Spleen (tissue), 11 donors: ENCODE measurements around the gene TTC34. TPM values are rescaled to one million over a fixed set of nuclear protein-coding genes. Genes with fewer than 3 reads are reported as not detected.

Experiments
- DNase-seq: peaks from one replicate; pipeline ENCODE4 v3.0.0-alpha.2; 2020
- H3K27ac ChIP-seq, 8 donors: fragments of 200-600 bp; sonication (generic) in 7 of 8; 1 replicate in 4 of 8; 2 replicates in 4 of 8; pipeline versions ENCODE4 v1.5.0 to v1.8.0; 2016 to 2021; ENCODE audit warnings: inconsistent platforms in 4 of 8, mild to moderate bottlenecking in 4 of 8, moderate library complexity in 1 of 8
- H3K27me3 ChIP-seq, 7 donors: fragments of 200-600 bp; sonication (generic) in 6 of 7; replicated peaks in 1 of 7; 1 replicate in 4 of 7; 2 replicates in 3 of 7; pipeline versions ENCODE4 v1.5.0 to v1.8.0; 2016 to 2021; ENCODE audit warnings: inconsistent platforms in 3 of 7, mild to moderate bottlenecking in 1 of 7
- H3K36me3 ChIP-seq, 6 donors: fragments of 200-600 bp; sonication (generic) in 5 of 6; 1 replicate in 4 of 6; 2 replicates in 2 of 6; pipeline versions ENCODE4 v1.5.0 to v1.8.0; 2016 to 2021; ENCODE audit warnings: inconsistent platforms in 2 of 6
- H3K4me1 ChIP-seq, 6 donors: fragments of 200-600 bp; sonication (generic) in 5 of 6; 1 replicate in 3 of 6; 2 replicates in 3 of 6; pipeline versions ENCODE4 v1.5.0 to v1.8.0; 2016 to 2021; ENCODE audit warnings: inconsistent platforms in 3 of 6
- H3K4me3 ChIP-seq, 8 donors: fragments of 200-600 bp; sonication (generic) in 7 of 8; 1 replicate in 4 of 8; 2 replicates in 4 of 8; pipeline versions ENCODE4 v1.5.0 to v1.8.0; 2016 to 2021; ENCODE audit warnings: inconsistent platforms in 4 of 8, mild to moderate bottlenecking in 4 of 8, moderate library complexity in 2 of 8
- H3K9me3 ChIP-seq, 8 donors: fragments of 200-600 bp; sonication (generic) in 7 of 8; 1 replicate in 4 of 8; 2 replicates in 4 of 8; pipeline versions ENCODE4 v1.5.0 to v1.8.0; 2016 to 2021; ENCODE audit warnings: inconsistent platforms in 4 of 8
- CTCF ChIP-seq, 11 experiments: fragments of 200-600 bp in 7 of 11; fragments of 450-650 bp in 4 of 11; sonication (generic) in 4 of 11; IDR thresholded peaks in 8 of 11; conservative IDR thresholded peaks in 3 of 11; 1 replicate in 7 of 11; 2 replicates in 4 of 11; pipeline versions ENCODE4 v1.4.0 to v1.8.0; 2016 to 2021; ENCODE audit warnings: antibody characterized with exemption in 11 of 11, inconsistent platforms in 4 of 11, mild to moderate bottlenecking in 1 of 11
- POLR2A ChIP-seq, 3 donors: fragments of 450-650 bp; IDR thresholded peaks; one replicate each; pipeline ENCODE4 v1.5.1; 2017; ENCODE audit warnings: antibody characterized with exemption in 3 of 3, mild to moderate bottlenecking in 1 of 3
- POLR2AphosphoS5 ChIP-seq, 3 donors: sonication (generic); formaldehyde crosslinking; IDR thresholded peaks; one replicate each; pipeline ENCODE4 v1.5.1; 2017; ENCODE audit warnings: antibody characterized with exemption in 3 of 3
- WGBS, 5 donors: extraction: QIAGEN DNeasy Blood & Tissue Kit in 3 of 5; methylation state at CpG; one replicate each; pipeline versions ENCODE4 v1.1.5 to v1.1.7; 2013 to 2018; 5-methylcytosine and 5-hydroxymethylcytosine counted together
- intact Hi-C: fragments of 100-400 bp; cut with DNase I; formaldehyde crosslinking; loops from one replicate; pipeline ENCODE4 v1.15.0; 2023; ENCODE audit warnings: low total_unique reads
- polyA plus RNA-seq, 3 donors: library from polyadenylated mRNA; stranded (reverse); fragments of 200-250 nt; gene quantifications; one replicate each; pipeline ENCODE4 v1.2.1, GENCODE V29; 2013
- total RNA-seq, 7 donors: library from RNA; depleted of rRNA in 3 of 7; stranded (reverse); fragments of >200 nt in 3 of 7; fragmentation: NEBNext Ultra II Directional in 4 of 7; extraction: Animal tissue kit (Norgen Biotek cat#: 25700) in 4 of 7; gene quantifications; one replicate each; pipeline versions ENCODE4 v1.1.0 to v1.2.1, GENCODE V29; 2016 to 2021
- donor health status: healthy with polysubstance abuse.
- donor health status: DM: no; HTN: no; CAD: no; lungs with moderate emphysema.
- donor health status: DM: no; HTN: no; CAD: no.
- donor health status: Bipolar disorder and iron deficiency.
- donor health status: healthy.
- donor health status: DM: no; HTN: no; CAD: no.
- donor health status: DM: yes; HTN: yes; CAD: no.

TTC34 gene
- total and polyA plus RNA-seq, 10 donors: 0.09 to 2.8 (median 1.4) TPM

GRCh38 chr1:2787163-2787911 is 14.2 kb downstream of the TTC34 start:
- Histone ChIP-seq H3K27me3 (peaks cover 4 to 76% (median 48%) of the 10 kb centered on the region in 7 donors), H3K27ac (no peak overlapping the region), H3K9me3 (peaks cover 0 to 26% (median 20%) of the 10 kb centered on the region in 8 donors), H3K4me1 (peaks cover 0 to 26% (median 5%) of the 10 kb centered on the region in 6 donors), H3K4me3 (no peak overlapping the region), H3K36me3 (no peaks in the 10 kb centered on the region)
- WGBS, 5 donors: 70 to 85% (median 81%) methylated on average over 9 to 26 of the region's 26 CpGs
- peak; percentile 70 for DNase-seq
- TF ChIP-seq POLR2A (IDR thresholded peaks at IDR 0.05) (no peak), POLR2AphosphoS5 (IDR thresholded peaks at IDR 0.05) (no peak), CTCF (IDR thresholded peaks at IDR 0.05 in 8 of 11, conservative IDR thresholded peaks at IDR 0.05 in 3 of 11) (no peak)
- intact Hi-C loops: loop anchor here (5.0 kb wide), 1 partner anchor 370 kb away; no protein-coding TSS in a partner anchor

GRCh38 chr1:2786329-2787162 is 14.9 kb downstream of the TTC34 start:
- 31 to 37% (median 34%) methylated on average over 22 to 27 of the region's 27 CpGs for WGBS, 5 donors
- peak; percentile 90 for DNase-seq
- H3K9me3 ChIP-seq: peaks cover 2 to 26% (median 21%) of the 10 kb centered on the region in 8 donors
- intact Hi-C loops: loop anchor here (5.0 kb wide), 1 partner anchor 369 kb away; no protein-coding TSS in a partner anchor
- H3K36me3 ChIP-seq: no peaks in the 10 kb centered on the region
- no peak overlapping the region for H3K27ac ChIP-seq
- peaks cover 4 to 68% (median 48%) of the 10 kb centered on the region in 7 donors for H3K27me3 ChIP-seq
- TF ChIP-seq CTCF (IDR thresholded peaks at IDR 0.05 in 8 of 11, conservative IDR thresholded peaks at IDR 0.05 in 3 of 11): peak; percentile 46 to 91 (median 73)
- TF ChIP-seq POLR2AphosphoS5 (IDR thresholded peaks at IDR 0.05): no peak
- H3K4me3 ChIP-seq: no peak overlapping the region
- peaks cover 0 to 26% (median 5%) of the 10 kb centered on the region in 6 donors for H3K4me1 ChIP-seq

GRCh38 chr1:2785631-2786328 is 15.7 kb downstream of the TTC34 start:
- intact Hi-C loops: loop anchor here (5.0 kb wide), 1 partner anchor 368 kb away; no protein-coding TSS in a partner anchor
- WGBS, 5 donors: 79 to 97% (median 89%) methylated on average over 19 to 23 of the region's 23 CpGs
- Histone ChIP-seq H3K27me3 (peaks cover 4 to 64% (median 44%) of the 10 kb centered on the region in 7 donors), H3K27ac (no peak overlapping the region), H3K4me1 (peaks cover 0 to 26% (median 5%) of the 10 kb centered on the region in 6 donors), H3K36me3 (no peaks in the 10 kb centered on the region), H3K4me3 (no peak overlapping the region), H3K9me3 (peaks cover 2 to 29% (median 24%) of the 10 kb centered on the region in 8 donors)
- DNase-seq: peak; percentile 64
- TF ChIP-seq POLR2A (IDR thresholded peaks at IDR 0.05) (no peak), POLR2AphosphoS5 (IDR thresholded peaks at IDR 0.05) (no peak), CTCF (IDR thresholded peaks at IDR 0.05 in 8 of 11, conservative IDR thresholded peaks at IDR 0.05 in 3 of 11) (no peak)
